Measurements from ENCODE around the gene TMC1.

Gene TMC1

DNA sequence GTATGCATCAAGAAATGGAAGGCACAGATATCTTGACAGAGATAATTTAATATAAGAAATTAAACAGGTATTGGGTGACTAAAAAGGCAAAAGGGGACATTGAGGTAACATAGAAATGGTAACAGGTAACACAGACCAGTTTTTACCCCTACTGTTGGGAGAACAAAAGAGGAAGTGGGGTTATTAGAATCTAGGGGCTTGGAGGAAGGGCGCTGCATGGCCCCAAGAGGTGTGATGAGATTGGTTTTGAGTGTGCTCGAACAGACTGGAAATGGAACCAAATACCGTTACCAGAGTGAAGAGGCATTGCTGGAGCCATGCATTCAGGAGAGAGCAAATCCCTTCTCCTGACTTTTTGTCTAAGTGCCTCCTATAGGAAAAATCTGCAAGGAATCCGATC lies 237.5 kb downstream of the TMC1 start:
- no peak overlapping the region for H3K9ac ChIP-seq (ENCODE audit: low read length in 5 of 5)

GRCh38 chr9:72763022-72763421 lies 241.6 kb downstream of the TMC1 start:
- no peak overlapping the region for H3K9ac ChIP-seq (ENCODE audit: low read length in 5 of 5)

More for the DNA sequence above, 237.5 kb downstream of the TMC1 start:
- H3K36me3 ChIP-seq (ENCODE audit: control insufficient read depth in 5 of 5, insufficient read depth in 5 of 5, low read length in 5 of 5): no peaks in the 10 kb centered on the region
- H3K4me3 ChIP-seq (ENCODE audit: low read depth in 1 of 5, low read length in 5 of 5): no peak overlapping the region
- H3K27ac ChIP-seq (ENCODE audit: low read depth, low read length): no peak overlapping the region
- H3K27me3 ChIP-seq (ENCODE audit: control insufficient read depth in 5 of 5, insufficient read depth in 4 of 5, low read length in 5 of 5): no peaks in the 10 kb centered on the region
- H3K9me3 ChIP-seq (ENCODE audit: control insufficient read depth in 5 of 5, low read length in 5 of 5): no peaks in the 10 kb centered on the region
- no peaks in the 10 kb centered on the region for H3K4me1 ChIP-seq (ENCODE audit: control insufficient read depth in 5 of 5, insufficient read depth in 5 of 5, low read length in 5 of 5)

GRCh38 chr9:72769546-72769945 lies 248.1 kb downstream of the TMC1 start:
- no peaks in the 10 kb centered on the region for H3K27me3 ChIP-seq (ENCODE audit: control insufficient read depth in 5 of 5, insufficient read depth in 4 of 5, low read length in 5 of 5)
- H3K36me3 ChIP-seq (ENCODE audit: control insufficient read depth in 5 of 5, insufficient read depth in 5 of 5, low read length in 5 of 5): no peaks in the 10 kb centered on the region
- no peaks in the 10 kb centered on the region for H3K9me3 ChIP-seq (ENCODE audit: control insufficient read depth in 5 of 5, low read length in 5 of 5)
- H3K4me1 ChIP-seq (ENCODE audit: control insufficient read depth in 5 of 5, insufficient read depth in 5 of 5, low read length in 5 of 5): peaks cover 0 to 4% (median 0%) of the 10 kb centered on the region in 5 donors
- no peak overlapping the region for H3K9ac ChIP-seq (ENCODE audit: low read length in 5 of 5)
- H3K27ac ChIP-seq (ENCODE audit: low read depth, low read length): no peak overlapping the region
- no peak overlapping the region for H3K4me3 ChIP-seq (ENCODE audit: low read depth in 1 of 5, low read length in 5 of 5)

More at GRCh38 chr9:72763022-72763421, 241.6 kb downstream of the TMC1 start:
- Histone ChIP-seq H3K4me3 (ENCODE audit: low read depth in 1 of 5, low read length in 5 of 5) (no peak overlapping the region), H3K27ac (ENCODE audit: low read depth, low read length) (no peak overlapping the region), H3K27me3 (ENCODE audit: control insufficient read depth in 5 of 5, insufficient read depth in 4 of 5, low read length in 5 of 5) (no peaks in the 10 kb centered on the region), H3K4me1 (ENCODE audit: control insufficient read depth in 5 of 5, insufficient read depth in 5 of 5, low read length in 5 of 5) (peaks cover 0 to 4% (median 0%) of the 10 kb centered on the region in 5 donors), H3K36me3 (ENCODE audit: control insufficient read depth in 5 of 5, insufficient read depth in 5 of 5, low read length in 5 of 5) (no peaks in the 10 kb centered on the region), H3K9me3 (ENCODE audit: control insufficient read depth in 5 of 5, low read length in 5 of 5) (no peaks in the 10 kb centered on the region)

DNA sequence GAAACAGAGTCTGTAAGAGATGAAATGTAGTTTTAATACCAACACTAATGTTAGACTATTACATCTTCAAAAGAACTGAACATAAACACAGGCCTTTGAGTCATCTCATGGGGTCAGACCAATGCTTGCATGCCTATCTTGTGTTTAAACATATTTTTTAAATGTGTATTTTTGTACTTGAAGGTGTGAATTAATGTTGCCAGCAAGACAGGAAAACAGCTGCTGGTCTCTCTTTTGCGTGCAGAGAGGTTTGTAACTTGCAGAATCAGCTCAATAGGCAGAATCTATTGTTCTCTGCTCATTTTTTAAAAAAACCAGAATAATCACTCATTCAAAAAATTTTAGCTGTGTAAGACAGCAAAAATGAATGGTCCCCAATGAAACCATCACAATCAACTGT lies 251.3 kb downstream of the TMC1 start:
- Histone ChIP-seq H3K9me3 (ENCODE audit: control insufficient read depth in 5 of 5, low read length in 5 of 5) (no peaks in the 10 kb centered on the region), H3K27me3 (ENCODE audit: control insufficient read depth in 5 of 5, insufficient read depth in 4 of 5, low read length in 5 of 5) (no peaks in the 10 kb centered on the region), H3K36me3 (ENCODE audit: control insufficient read depth in 5 of 5, insufficient read depth in 5 of 5, low read length in 5 of 5) (no peaks in the 10 kb centered on the region), H3K9ac (ENCODE audit: low read length in 5 of 5) (no peak overlapping the region), H3K4me1 (ENCODE audit: control insufficient read depth in 5 of 5, insufficient read depth in 5 of 5, low read length in 5 of 5) (peaks cover 0 to 2% (median 0%) of the 10 kb centered on the region in 5 donors), H3K4me3 (ENCODE audit: low read depth in 1 of 5, low read length in 5 of 5) (no peak overlapping the region), H3K27ac (ENCODE audit: low read depth, low read length) (no peak overlapping the region)

GRCh38 chr9:72773570-72773969 lies 252.2 kb downstream of the TMC1 start:
- H3K9ac ChIP-seq (ENCODE audit: low read length in 5 of 5): no peak overlapping the region
- H3K36me3 ChIP-seq (ENCODE audit: control insufficient read depth in 5 of 5, insufficient read depth in 5 of 5, low read length in 5 of 5): no peaks in the 10 kb centered on the region
- H3K4me3 ChIP-seq (ENCODE audit: low read depth in 1 of 5, low read length in 5 of 5): no peak overlapping the region
- H3K9me3 ChIP-seq (ENCODE audit: control insufficient read depth in 5 of 5, low read length in 5 of 5): no peaks in the 10 kb centered on the region
- H3K4me1 ChIP-seq (ENCODE audit: control insufficient read depth in 5 of 5, insufficient read depth in 5 of 5, low read length in 5 of 5): no peaks in the 10 kb centered on the region
- peaks cover 0 to 4% (median 0%) of the 10 kb centered on the region in 5 donors for H3K27me3 ChIP-seq (ENCODE audit: control insufficient read depth in 5 of 5, insufficient read depth in 4 of 5, low read length in 5 of 5)
- no peak overlapping the region for H3K27ac ChIP-seq (ENCODE audit: low read depth, low read length)

DNA sequence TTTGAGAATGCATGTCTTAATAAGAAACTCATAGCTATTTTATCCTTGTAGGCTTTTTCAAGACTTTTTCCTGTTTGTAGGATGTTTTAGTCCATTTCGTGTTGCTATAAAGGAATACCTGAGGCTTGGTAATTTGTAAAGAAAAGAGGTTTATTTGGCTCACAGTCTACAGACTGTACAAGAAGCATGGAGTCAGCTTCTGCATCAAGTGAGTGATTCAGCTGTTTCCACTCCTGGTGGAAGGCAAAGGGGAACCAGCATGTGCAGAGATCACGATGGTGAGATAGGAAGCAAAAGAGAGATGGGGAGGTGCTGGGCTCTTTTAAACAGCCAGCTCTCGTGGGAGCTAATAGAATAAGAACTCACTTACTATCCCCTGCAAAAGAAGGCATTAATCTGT lies 254.2 kb downstream of the TMC1 start:
- Histone ChIP-seq H3K27me3 (ENCODE audit: control insufficient read depth in 5 of 5, insufficient read depth in 4 of 5, low read length in 5 of 5) (peaks cover 0 to 5% (median 0%) of the 10 kb centered on the region in 5 donors), H3K4me1 (ENCODE audit: control insufficient read depth in 5 of 5, insufficient read depth in 5 of 5, low read length in 5 of 5) (no peaks in the 10 kb centered on the region), H3K36me3 (ENCODE audit: control insufficient read depth in 5 of 5, insufficient read depth in 5 of 5, low read length in 5 of 5) (no peaks in the 10 kb centered on the region), H3K4me3 (ENCODE audit: low read depth in 1 of 5, low read length in 5 of 5) (no peak overlapping the region), H3K9ac (ENCODE audit: low read length in 5 of 5) (no peak overlapping the region), H3K27ac (ENCODE audit: low read depth, low read length) (no peak overlapping the region), H3K9me3 (ENCODE audit: control insufficient read depth in 5 of 5, low read length in 5 of 5) (no peaks in the 10 kb centered on the region)

DNA sequence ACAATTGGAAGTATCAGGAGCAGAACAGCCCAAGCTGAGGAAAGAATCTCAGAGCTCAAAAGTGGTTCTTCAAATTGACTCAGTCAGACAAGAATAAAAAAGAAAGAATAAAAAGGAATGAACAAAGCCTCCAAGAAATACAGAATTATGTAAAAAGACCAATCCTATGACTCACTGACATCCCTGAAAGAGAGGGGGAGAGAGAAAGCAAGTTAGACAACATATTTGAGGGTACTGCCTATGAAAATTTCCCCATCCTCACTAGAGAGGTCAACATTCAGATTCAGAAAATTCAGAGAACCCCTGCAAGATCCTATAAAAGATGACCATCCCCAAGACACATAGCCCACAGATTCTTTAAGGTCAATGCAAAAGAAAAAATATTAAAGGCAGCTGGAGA lies 258.2 kb downstream of the TMC1 start:
- peaks cover 0 to 6% (median 0%) of the 10 kb centered on the region in 5 donors for H3K9me3 ChIP-seq (ENCODE audit: control insufficient read depth in 5 of 5, low read length in 5 of 5)
- no peak overlapping the region for H3K4me3 ChIP-seq (ENCODE audit: low read depth in 1 of 5, low read length in 5 of 5)
- peaks cover 0 to 5% (median 0%) of the 10 kb centered on the region in 5 donors for H3K27me3 ChIP-seq (ENCODE audit: control insufficient read depth in 5 of 5, insufficient read depth in 4 of 5, low read length in 5 of 5)
- no peak overlapping the region for H3K9ac ChIP-seq (ENCODE audit: low read length in 5 of 5)
- no peaks in the 10 kb centered on the region for H3K36me3 ChIP-seq (ENCODE audit: control insufficient read depth in 5 of 5, insufficient read depth in 5 of 5, low read length in 5 of 5)
- H3K27ac ChIP-seq (ENCODE audit: low read depth, low read length): no peak overlapping the region
- no peaks in the 10 kb centered on the region for H3K4me1 ChIP-seq (ENCODE audit: control insufficient read depth in 5 of 5, insufficient read depth in 5 of 5, low read length in 5 of 5)

DNA sequence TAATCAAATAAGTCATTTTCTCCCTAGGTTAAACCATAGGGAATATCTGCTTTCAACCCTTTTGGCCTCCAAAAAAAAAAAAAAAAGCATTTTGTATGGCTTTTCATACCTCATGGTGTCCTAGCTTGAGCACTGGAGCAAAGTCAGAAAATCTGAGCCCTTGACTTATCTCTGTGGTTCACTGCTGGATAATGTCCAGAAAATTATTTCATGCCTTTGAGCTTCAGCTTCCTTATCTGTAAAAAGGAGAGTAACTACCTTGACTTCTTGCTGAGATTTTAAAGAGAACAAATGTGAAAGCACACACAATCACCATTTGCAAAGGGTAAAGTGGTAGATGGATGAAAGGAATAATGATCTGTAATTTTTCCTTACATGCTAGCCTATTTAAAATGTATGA lies 265.5 kb downstream of the TMC1 start:
- Histone ChIP-seq H3K27ac (ENCODE audit: low read depth, low read length) (no peak overlapping the region), H3K4me3 (ENCODE audit: low read depth in 1 of 5, low read length in 5 of 5) (no peak overlapping the region), H3K36me3 (ENCODE audit: control insufficient read depth in 5 of 5, insufficient read depth in 5 of 5, low read length in 5 of 5) (no peaks in the 10 kb centered on the region), H3K27me3 (ENCODE audit: control insufficient read depth in 5 of 5, insufficient read depth in 4 of 5, low read length in 5 of 5) (no peaks in the 10 kb centered on the region), H3K4me1 (ENCODE audit: control insufficient read depth in 5 of 5, insufficient read depth in 5 of 5, low read length in 5 of 5) (peaks cover 0 to 3% (median 0%) of the 10 kb centered on the region in 5 donors), H3K9ac (ENCODE audit: low read length in 5 of 5) (no peak overlapping the region), H3K9me3 (ENCODE audit: control insufficient read depth in 5 of 5, low read length in 5 of 5) (peaks cover 0 to 6% (median 0%) of the 10 kb centered on the region in 5 donors)

- Histone ChIP-seq H3K4me1 (ENCODE audit: control insufficient read depth in 5 of 5, insufficient read depth in 5 of 5, low read length in 5 of 5) (peaks cover 0 to 3% (median 0%) of the 10 kb centered on the region in 5 donors), H3K36me3 (ENCODE audit: control insufficient read depth in 5 of 5, insufficient read depth in 5 of 5, low read length in 5 of 5) (no peaks in the 10 kb centered on the region), H3K4me3 (ENCODE audit: low read depth in 1 of 5, low read length in 5 of 5) (no peak overlapping the region), H3K9me3 (ENCODE audit: control insufficient read depth in 5 of 5, low read length in 5 of 5) (no peaks in the 10 kb centered on the region), H3K27ac (ENCODE audit: low read depth, low read length) (no peak overlapping the region), H3K9ac (ENCODE audit: low read length in 5 of 5) (no peak overlapping the region), H3K27me3 (ENCODE audit: control insufficient read depth in 5 of 5, insufficient read depth in 4 of 5, low read length in 5 of 5) (no peaks in the 10 kb centered on the region)
Observed at GRCh38 chr9:72788966-72789735, 267.7 kb downstream of the TMC1 start.

DNA sequence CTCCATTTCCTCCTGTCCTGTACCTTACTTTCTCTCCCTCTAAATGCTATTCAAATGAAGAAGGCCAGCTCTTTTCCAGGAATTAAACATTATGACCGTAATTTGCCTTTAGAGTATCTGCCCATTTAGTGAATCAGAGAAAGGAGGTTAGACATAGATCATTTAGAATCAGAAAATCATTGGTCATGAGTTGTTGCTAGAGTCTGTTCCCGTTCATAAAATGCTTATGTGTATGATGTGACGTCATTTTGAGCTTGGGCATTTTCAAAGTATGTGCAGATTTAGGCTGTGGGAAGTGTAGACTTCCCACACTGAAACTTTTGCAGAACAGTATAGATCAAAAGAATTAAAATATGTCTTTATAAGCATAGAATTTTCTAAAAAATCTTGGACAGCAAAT lies 268.5 kb downstream of the TMC1 start:
- Histone ChIP-seq H3K36me3 (ENCODE audit: control insufficient read depth in 5 of 5, insufficient read depth in 5 of 5, low read length in 5 of 5) (no peaks in the 10 kb centered on the region), H3K4me1 (ENCODE audit: control insufficient read depth in 5 of 5, insufficient read depth in 5 of 5, low read length in 5 of 5) (peaks cover 0 to 3% (median 0%) of the 10 kb centered on the region in 5 donors), H3K27ac (ENCODE audit: low read depth, low read length) (no peak overlapping the region), H3K9me3 (ENCODE audit: control insufficient read depth in 5 of 5, low read length in 5 of 5) (no peaks in the 10 kb centered on the region), H3K27me3 (ENCODE audit: control insufficient read depth in 5 of 5, insufficient read depth in 4 of 5, low read length in 5 of 5) (no peaks in the 10 kb centered on the region), H3K4me3 (ENCODE audit: low read depth in 1 of 5, low read length in 5 of 5) (no peak overlapping the region), H3K9ac (ENCODE audit: low read length in 5 of 5) (no peak overlapping the region)

Data from subcutaneous abdominal adipose tissue (tissue), 5 donors.